Islet precursor cell (in vitro differentiated cells): ENCODE data around the gene OLFM2.
"Not testable (repeated sequence)": the region's sequence is repeated elsewhere in the genome, so short reads cannot be mapped to it uniquely, and the experiment has no call there.

Source experiments
- DNase-seq: peaks from one replicate; pipeline ENCODE4 v3.0.0-alpha.2; 2018

OLFM2 gene

DNA sequence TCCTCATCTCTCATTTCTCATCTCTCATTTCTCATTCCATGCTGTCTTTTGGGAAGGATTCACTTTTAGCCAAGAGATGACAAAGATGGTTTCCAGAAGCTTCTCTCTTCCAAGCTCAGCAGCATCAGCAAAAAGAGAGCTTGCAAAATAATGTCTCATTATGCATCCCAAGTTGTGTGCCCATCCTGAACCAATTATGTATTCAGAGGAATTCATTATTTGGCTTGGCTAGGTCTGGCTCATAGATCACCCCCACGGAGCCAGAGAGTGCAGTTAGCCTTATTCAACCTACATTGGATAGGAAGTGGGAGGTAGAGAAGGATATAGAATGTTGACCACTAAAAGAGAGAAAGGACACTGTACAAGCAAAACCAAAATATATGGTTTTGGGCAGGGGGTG lies 5.4 kb upstream of the OLFM2 start:
- no peak for DNase-seq

- DNase-seq = no peak
These were observed 4.9 kb upstream of the OLFM2 start for GRCh38 chr19:9941231-9941630.

DNA sequence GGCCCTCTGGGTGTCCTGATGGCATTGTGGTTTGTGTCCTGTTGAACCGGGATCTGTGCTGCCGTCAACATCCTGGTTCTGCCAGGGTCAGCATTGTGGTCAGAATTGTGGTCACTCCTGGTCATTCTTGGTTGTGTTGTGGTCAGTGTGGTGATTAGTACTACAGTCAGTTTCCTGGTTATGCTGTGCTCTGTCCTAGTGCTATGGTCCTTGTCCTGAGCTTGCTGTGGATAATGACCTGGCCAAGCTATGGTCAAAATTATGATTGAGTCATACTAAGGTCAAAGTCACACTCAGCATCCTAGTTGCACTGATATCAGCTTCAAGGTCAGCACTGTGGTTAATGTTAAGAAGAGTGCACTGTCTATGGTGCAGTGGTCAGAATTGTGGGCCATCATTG lies 4.5 kb upstream of the OLFM2 start:
- DNase-seq = no peak

DNA sequence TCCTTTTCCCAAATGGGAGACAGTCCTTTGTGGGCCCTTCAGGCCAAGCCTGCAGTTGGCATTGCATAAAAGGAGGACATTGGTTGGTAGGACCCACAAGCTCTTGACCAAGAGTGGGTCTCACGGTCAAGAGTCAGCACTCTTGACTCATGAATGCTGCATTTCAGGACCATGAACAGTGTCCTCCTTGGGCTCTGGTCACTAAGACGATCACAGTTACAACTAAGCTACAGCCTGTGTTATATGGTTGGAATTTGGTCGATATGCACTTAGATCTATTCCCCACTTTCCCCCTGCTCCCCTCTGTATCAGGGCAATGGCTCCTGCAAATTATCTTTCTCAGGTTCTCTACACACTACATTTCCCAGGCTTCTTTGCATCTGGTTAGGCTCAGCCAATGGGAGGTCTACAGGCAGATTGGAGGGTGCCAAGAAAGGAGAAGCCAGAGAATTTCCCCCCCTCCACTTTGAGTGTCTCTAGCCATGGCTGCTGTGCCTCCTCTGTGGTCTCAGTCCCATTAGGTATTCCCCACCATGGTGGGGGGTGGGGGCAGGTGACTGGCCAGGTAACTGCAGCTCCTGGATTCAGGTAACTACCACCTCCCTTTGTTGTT lies 3.1 kb upstream of the OLFM2 start:
- DNase-seq = no peak

- no peak for DNase-seq
These were observed 691 bp upstream of the OLFM2 start for GRCh38 chr19:9937001-9937411.

DNA sequence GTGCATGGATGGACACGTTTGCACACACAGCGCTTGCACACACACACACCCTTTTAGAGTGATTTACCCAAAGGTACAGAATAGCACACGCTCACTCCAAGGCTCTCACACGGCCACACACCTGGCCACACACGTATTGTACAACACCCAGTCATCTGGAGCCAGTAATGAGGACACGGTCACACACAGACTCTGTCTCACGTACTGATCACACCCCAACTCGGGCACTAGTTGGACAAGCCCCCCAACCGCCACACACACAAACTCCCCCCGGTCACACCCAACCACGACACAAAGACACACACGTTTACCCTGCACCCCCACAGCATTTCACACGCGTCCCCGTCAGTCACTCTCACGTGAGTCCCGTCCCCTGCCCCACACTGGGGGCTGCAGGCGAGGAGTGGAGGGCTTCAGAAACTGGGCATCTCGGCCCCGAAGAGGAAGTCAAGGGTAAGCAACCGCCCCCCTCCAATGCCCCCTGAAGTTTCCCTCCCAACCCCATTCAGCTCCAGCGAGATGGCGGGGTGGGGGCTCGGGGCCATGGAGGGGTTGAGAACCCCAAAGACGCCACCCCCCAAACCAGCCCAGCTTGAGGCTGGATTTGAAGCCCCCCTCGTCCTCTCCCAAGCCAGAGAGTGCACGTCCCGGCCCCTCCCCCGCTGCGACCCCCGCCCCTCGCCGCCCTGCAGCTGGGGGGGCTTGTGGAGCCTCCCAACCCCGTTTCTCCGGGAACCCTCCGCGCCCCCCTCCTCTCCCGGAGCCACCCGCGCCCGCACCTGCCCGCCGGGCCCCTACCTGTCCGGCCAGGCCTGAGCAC lies 599 bp downstream of the OLFM2 start:
- no peak for DNase-seq

GRCh38 chr19:9934132-9934950 lies 2.0 kb downstream of the OLFM2 start:
- peak; percentile 88 for DNase-seq

DNA sequence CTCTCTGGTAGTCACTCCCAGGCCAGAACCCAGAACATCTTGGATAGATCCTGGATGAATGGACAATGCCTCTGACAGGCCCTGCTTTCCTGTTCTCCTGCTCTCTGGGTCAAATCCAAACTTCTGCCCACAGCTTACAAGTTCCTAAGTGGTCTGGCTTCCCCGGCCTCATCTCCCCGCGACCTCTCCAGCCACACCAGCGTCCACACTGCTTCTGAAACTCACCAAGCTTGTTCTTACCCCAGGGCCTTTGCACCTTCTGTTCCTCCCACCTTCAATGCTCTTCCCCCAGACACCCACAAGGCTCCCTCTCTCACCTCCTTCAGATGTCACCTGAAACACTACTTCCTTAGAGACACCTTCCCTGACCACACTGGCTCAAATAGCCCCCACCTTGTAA lies 3.5 kb downstream of the OLFM2 start:
- no peak for DNase-seq

GRCh38 chr19:9931629-9932028 lies 4.7 kb downstream of the OLFM2 start:
- no peak for DNase-seq

DNA sequence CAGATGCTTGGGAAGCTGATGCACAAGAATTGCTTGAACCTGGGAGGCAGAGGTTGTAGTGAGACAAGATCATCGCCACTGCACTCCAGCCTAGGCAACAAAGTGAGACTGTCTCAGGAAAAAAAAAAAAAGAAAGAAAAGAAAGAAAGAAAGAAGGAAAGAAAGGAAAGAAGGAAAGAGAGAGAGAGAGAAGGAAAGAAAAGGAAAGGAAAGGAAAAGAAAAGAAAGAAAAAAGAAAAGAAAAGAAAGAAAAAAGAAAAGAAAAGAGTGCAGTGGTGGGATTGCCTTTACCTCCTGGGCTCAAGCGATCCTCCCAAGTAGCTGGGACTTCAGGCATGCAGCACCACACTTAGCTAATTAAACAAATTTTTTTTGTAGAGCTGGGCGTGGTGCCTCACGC lies 12.9 kb downstream of the OLFM2 start:
- no peak for DNase-seq

DNA sequence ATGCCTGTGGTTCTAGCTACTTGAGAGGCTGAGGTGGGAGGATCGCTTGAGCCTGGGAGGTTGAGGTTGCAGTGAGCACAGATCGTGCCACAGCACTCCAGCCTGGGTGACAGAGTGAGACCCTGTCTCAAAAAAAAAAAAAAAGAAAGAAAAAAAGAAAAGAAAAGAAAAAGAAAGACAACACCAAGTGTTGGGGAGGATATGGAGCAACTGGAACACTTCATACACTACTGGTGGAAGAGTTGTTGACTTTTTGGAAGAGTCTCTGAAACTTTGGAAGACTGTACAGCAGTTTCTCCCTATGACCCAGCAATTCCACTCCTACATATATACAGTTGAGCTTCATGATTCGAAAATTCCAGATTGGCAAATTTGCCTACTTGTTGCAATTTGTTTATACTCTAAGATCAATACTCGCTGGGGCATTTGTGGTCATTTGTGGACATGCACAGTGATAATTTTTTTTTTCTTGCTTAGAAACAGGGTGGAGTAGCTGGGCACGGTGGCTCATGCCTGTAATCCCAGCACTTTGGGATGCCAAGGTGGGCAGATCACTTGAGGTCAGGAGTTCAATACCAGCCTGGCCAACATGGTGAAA lies 13.4 kb downstream of the OLFM2 start:
- not testable (repeated sequence) for DNase-seq

GRCh38 chr19:9917321-9917720 lies 19.0 kb downstream of the OLFM2 start:
- DNase-seq = peak; percentile 80

- DNase-seq = no peak
These were observed 19.6 kb downstream of the OLFM2 start for GRCh38 chr19:9916719-9917118.

- DNase-seq = peak; percentile 95
These were observed 21.8 kb downstream of the OLFM2 start for GRCh38 chr19:9914315-9915207.

DNA sequence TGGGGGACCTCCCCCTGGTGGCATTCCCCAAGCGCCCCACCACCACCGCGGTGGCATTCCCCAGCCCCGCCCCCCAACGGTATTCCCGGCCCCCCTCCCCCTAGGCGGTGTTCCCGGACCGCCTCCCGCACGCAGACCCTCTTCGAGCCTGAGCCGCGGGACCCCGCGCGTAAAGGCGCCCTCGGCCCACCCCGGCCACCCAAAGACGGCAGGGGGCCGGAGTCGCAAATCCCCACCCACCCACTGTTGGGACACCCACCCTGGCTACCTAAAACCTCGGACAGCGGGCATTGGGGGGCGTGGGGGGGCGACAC lies 22.4 kb downstream of the OLFM2 start:
- DNase-seq = peak; percentile 63

DNA sequence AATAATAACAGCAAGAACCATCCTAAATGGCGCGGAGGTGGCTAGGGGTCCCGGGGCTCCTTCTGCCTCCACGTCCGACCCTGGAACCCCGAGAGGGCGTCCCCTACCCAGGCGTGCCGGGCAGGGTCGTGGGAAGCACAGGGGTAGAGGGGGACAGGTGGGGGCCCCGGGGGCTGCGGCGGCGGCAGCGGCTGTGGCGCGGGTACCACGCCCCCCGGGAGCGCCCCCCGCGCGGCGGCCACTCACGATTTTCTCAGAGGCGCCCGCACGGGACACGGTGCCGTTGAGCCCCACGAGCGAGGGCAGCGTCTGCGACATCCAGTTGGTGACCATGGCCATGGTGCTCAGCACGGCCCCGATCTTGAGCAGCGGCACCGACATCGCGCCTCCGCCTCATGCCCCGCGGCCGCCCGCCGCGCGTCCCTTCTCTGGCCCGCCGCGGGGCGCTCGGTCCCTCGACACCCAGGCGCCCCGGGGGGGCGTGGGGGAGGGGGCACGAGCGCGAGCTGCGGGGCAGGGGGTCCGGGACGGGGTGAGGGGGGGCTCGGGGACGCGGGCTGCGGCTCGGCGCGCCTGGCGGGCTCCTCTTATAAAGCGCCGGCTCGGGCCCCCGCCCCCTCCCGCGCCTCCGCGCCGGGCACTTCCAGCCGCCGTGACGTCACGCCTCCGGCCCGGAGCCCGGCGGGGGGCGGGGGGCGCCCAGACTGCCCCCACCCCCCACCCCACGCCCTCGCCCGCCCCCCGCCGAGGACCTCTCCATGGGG lies 22.9 kb downstream of the OLFM2 start:
- DNase-seq = peak; percentile 64

DNA sequence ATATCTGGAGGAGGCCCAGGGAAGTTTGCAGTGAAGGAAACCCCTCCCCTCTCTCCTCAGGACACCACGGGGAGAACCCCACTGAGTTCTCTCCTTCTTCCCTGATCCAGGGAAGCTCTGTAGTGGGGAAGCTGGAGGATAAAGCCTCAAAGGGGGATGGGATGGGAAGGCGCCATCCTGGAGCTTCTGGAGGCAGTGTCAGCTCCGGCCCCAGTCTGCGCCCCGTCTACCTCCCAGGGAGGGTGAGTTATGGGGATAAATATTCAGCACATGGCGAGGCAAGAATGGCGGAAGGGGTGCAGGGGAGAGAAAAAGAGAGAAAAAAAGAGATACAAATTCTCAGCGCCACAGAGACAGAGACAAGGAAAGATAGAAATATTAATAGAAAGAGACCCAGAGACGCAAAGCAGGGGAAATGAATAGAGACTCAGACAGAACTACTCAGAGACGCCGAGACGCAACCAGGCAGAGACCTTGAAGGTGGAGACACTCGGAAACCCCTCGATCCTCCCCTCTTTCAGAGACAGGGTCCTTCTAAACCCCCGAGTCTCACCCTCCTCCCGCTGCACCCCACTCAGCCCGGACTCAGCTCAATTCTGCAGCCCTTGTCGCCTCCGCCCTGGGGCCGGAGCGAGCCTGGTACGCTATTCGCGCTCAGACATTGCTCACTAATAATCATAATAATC lies 23.6 kb downstream of the OLFM2 start:
- DNase-seq = no peak

GRCh38 chr19:9911524-9912185 lies 24.7 kb downstream of the OLFM2 start:
- no peak for DNase-seq

DNA sequence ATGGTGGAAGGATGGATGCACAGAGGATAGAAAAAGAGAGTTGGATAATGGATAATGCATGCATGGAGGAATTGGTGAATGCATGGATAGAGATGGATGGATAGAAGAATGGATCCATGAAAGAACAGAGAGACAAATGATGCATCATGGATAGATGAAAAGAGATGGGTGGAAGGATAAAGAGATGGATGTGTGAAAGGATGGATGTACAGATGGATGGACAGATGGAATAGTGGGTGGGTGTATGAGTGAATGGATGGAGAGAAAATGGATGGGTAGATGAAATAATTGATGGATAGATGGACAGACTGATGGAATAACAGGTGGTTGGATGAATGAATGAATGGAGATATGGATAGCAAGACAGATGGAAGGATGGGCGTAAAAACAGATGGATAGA lies 25.7 kb downstream of the OLFM2 start:
- no peak for DNase-seq

- peak; percentile 93 for DNase-seq
These were observed 27.1 kb downstream of the OLFM2 start for GRCh38 chr19:9909251-9909650.
